DOHH2 (cell line): ENCODE measurements around the gene SLC38A6.

Experiments used
- CTCF ChIP-seq: fragments of 200-600 bp; sonication (generic); IDR thresholded peaks from one replicate; pipeline ENCODE4 v1.5.1; 2014; ENCODE audit warnings: antibody characterized with exemption, mild to moderate bottlenecking, low read depth, low read length; ENCODE audit not compliant: poor library complexity, severe bottlenecking
- EZH2phosphoT487 ChIP-seq: fragments of 200-600 bp; sonication (generic); IDR thresholded peaks from 2 replicates; pipeline ENCODE4 v1.6.1; 2017; ENCODE audit warnings: borderline replicate concordance, mild to moderate bottlenecking, antibody characterized with exemption, low read length, moderate library complexity, mixed read lengths

- TF ChIP-seq EZH2phosphoT487 (no peak), CTCF (no peak)
Measured at GRCh38 chr14:61033054-61033453, 52.0 kb downstream of the SLC38A6 start.
